ENCODE data around the gene DLGAP4.
"Not testable (repeated sequence)": the region's sequence is repeated elsewhere in the genome, so short reads cannot be mapped to it uniquely, and the experiment has no call there.

The DLGAP4 gene

GRCh38 chr20:36355469-36356171 lies 49.5 kb downstream of the DLGAP4 start:
- DNase-seq (ENCODE audit: low read depth, low spot score): no peak

GRCh38 chr20:36359668-36360406 lies 53.7 kb downstream of the DLGAP4 start:
- DNase-seq (ENCODE audit: low read depth, low spot score): no peak

- DNase-seq (ENCODE audit: low read depth, low spot score): no peak
Observed at GRCh38 chr20:36360429-36360828, 54.3 kb downstream of the DLGAP4 start.

GRCh38 chr20:36361406-36361805 lies 55.3 kb downstream of the DLGAP4 start:
- DNase-seq (ENCODE audit: low read depth, low spot score): no peak

- no peak for DNase-seq (ENCODE audit: low read depth, low spot score)
Observed at GRCh38 chr20:36362261-36362660, 56.1 kb downstream of the DLGAP4 start.

GRCh38 chr20:36362978-36363713 lies 57.0 kb downstream of the DLGAP4 start:
- DNase-seq (ENCODE audit: low read depth, low spot score): no peak

GRCh38 chr20:36364506-36364905 lies 58.4 kb downstream of the DLGAP4 start:
- no peak for DNase-seq (ENCODE audit: low read depth, low spot score)

- DNase-seq (ENCODE audit: low read depth, low spot score): no peak
Observed at GRCh38 chr20:36366623-36367369, 60.7 kb downstream of the DLGAP4 start.

- DNase-seq (ENCODE audit: low read depth, low spot score): no peak
Observed at GRCh38 chr20:36367370-36367745, 61.2 kb downstream of the DLGAP4 start.

- DNase-seq (ENCODE audit: low read depth, low spot score): no peak
Observed at GRCh38 chr20:36367907-36368799, 62.0 kb downstream of the DLGAP4 start.

- DNase-seq (ENCODE audit: low read depth, low spot score): no peak
Observed at GRCh38 chr20:36368869-36369268, 62.7 kb downstream of the DLGAP4 start.

- no peak for DNase-seq (ENCODE audit: low read depth, low spot score)
Observed at GRCh38 chr20:36369739-36370138, 63.6 kb downstream of the DLGAP4 start.

GRCh38 chr20:36370991-36371790 lies 65.1 kb downstream of the DLGAP4 start:
- no peak for DNase-seq (ENCODE audit: low read depth, low spot score)

GRCh38 chr20:36372666-36373065 lies 66.5 kb downstream of the DLGAP4 start:
- no peak for DNase-seq (ENCODE audit: low read depth, low spot score)

- no peak for DNase-seq (ENCODE audit: low read depth, low spot score)
Observed at GRCh38 chr20:36373089-36373488, 67.0 kb downstream of the DLGAP4 start.

GRCh38 chr20:36374995-36375394 lies 68.9 kb downstream of the DLGAP4 start:
- DNase-seq (ENCODE audit: low read depth, low spot score): no peak

- DNase-seq (ENCODE audit: low read depth, low spot score): no peak
Observed at GRCh38 chr20:36377348-36378326, 71.5 kb downstream of the DLGAP4 start.

- no peak for DNase-seq (ENCODE audit: low read depth, low spot score)
Observed at GRCh38 chr20:36378686-36379085, 72.5 kb downstream of the DLGAP4 start.

- DNase-seq (ENCODE audit: low read depth, low spot score): not testable (repeated sequence)
Observed at GRCh38 chr20:36379914-36380313, 73.8 kb downstream of the DLGAP4 start.
